NCI-H2196 (cell line): ENCODE data around the gene GSDMA.

Experiments
- DNase-seq: peaks from one replicate; lab custom pipeline; 2025; ENCODE audit not compliant: unreplicated experiment; lab: John Stamatoyannopoulos, UW

The GSDMA gene

GRCh38 chr17:40021451-40021971 is 58.7 kb downstream of the GSDMA start:
- DNase-seq: no peak

GRCh38 chr17:40022497-40022896 is 59.7 kb downstream of the GSDMA start:
- DNase-seq: no peak

DNA sequence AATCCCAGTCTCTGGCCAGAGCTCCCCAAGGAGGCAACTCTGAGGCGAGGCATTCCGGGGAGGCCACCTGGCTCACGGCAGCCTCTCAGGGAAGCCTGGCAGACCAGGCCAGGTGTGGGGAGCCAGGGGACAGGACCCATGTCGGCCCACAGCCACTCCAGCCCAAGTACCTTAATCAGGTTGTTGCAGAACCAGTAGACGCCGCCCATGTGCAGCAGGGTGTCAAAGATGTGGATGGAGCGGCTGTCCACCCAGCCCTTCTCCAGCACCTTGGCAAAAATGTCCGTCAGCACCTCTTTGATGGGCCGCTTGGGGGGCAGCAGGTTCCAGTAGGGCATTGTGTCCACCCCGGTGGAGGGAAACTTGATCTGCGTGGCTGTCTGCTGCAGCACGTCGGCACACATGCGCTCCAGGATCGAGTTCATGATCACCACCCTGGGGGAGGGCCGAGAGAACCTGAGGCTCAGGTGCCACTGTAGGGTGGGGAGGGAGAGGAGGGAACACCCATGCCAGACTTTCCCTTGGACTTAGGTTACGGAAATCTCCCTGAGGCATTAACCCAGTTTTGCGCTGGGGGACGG is 60.2 kb downstream of the GSDMA start:
- DNase-seq: peak; percentile 66

DNA sequence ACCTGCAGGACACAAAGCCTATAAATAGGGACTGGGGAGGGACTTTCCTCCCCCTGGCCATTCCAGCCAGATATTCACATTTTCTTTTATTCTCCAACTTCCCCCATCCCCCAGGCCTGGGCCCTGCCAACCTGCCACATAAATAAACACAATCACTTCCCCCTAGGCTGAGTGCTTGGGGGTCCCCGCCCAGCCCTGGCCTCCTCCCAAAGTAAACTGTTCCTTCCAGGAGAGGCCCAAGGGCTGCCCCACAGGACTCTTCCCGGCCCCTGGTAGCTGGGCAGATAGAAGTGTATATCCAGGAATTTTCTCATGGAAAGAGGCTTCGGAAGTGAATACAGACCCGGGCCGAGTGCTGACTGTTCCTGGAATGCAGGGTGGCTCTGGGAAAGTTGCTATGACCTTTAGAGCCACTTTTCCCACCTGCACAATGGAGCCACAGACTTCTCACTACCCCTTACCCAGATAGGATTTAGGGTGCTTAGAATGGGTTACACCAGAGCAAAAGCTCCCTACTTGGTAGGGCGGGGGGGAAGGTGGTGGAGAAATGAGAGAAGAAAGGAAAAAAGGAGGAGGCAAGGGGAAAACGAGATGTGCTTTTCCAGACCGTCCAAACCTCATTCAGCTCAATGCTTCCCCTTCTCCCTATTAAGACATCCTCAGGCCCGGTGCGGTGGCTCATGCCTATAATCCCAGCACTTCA is 60.9 kb downstream of the GSDMA start:
- DNase-seq: peak; percentile 66

GRCh38 chr17:40024901-40025300 is 62.1 kb downstream of the GSDMA start:
- DNase-seq: no peak

- DNase-seq: no peak
Observed at GRCh38 chr17:40025559-40025958, 62.8 kb downstream of the GSDMA start.

DNA sequence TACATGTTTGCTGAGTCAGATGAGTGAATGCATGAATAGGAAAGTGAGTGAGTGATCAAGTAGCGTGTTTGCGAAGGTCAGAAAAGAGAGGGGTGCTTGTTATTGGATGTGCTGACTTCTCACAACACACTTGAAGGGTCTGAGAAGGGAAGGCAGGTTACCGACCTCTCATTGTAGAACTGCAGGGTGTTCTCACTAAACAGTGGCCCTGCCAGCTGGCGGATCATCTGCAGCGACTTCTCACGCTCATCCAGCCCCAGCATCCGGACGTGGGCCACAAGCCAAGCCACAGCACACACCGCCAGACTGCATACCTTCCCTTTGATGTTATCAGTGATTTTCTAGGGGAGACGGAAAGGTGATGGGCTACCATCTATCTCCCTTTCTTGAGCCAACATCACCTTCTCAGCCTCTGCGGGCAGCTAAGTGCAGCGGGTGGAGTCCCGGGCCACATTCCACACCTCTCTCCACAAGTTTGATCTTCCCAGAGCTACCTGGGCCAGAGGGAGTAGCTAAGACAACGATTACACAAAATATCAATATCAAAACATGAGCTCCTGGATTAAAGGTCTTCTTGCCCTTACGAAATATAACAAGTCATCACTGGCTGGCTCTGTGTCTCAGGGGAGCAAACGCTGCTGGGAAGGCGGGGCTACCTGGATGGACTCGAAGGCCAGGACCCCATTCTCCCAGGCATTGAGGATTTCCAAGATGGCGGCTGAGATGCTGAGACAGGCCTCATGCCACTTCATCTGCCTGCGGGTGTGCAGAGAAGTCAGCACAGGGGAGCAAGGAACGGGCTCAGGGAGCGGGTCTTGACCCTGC is 63.4 kb downstream of the GSDMA start:
- DNase-seq: peak; percentile 51

- DNase-seq: peak; percentile 77
Observed at GRCh38 chr17:40026816-40027613, 64.2 kb downstream of the GSDMA start.
